HG03135 (cell line): ENCODE measurements around the gene ALKAL2.

Experiments
- ATAC-seq: cut with Tn5 transposase; IDR thresholded peaks from one replicate; pipeline ENCODE4 v1.9.1; 2021; ENCODE audit warnings: mild to moderate bottlenecking, moderate library complexity; ENCODE audit not compliant: unreplicated experiment

ALKAL2 gene

GRCh38 chr2:295090-295489 is 7.2 kb upstream of the ALKAL2 start:
- ATAC-seq, result no peak

- no peak for ATAC-seq
Observed at GRCh38 chr2:290090-290722, 2.3 kb upstream of the ALKAL2 start.

GRCh38 chr2:289362-290089 is 1.6 kb upstream of the ALKAL2 start:
- ATAC-seq, result no peak

GRCh38 chr2:288758-289361 is 969 bp upstream of the ALKAL2 start:
- no peak for ATAC-seq

GRCh38 chr2:287471-287885 is 413 bp downstream of the ALKAL2 start:
- ATAC-seq, result no peak

- ATAC-seq, result no peak
Observed at GRCh38 chr2:286774-287392, 1.0 kb downstream of the ALKAL2 start.

GRCh38 chr2:286035-286434 is 1.9 kb downstream of the ALKAL2 start:
- ATAC-seq, result no peak

GRCh38 chr2:285531-285930 is 2.4 kb downstream of the ALKAL2 start:
- no peak for ATAC-seq

GRCh38 chr2:284896-285492 is 2.9 kb downstream of the ALKAL2 start:
- no peak for ATAC-seq

- no peak for ATAC-seq
Observed at GRCh38 chr2:283996-284794, 3.7 kb downstream of the ALKAL2 start.

- no peak for ATAC-seq
Observed at GRCh38 chr2:282371-283263, 5.3 kb downstream of the ALKAL2 start.

GRCh38 chr2:281381-281780 is 6.5 kb downstream of the ALKAL2 start:
- ATAC-seq, result no peak

- ATAC-seq, result no peak
Observed at GRCh38 chr2:280650-281110, 7.2 kb downstream of the ALKAL2 start.

- ATAC-seq, result no peak
Observed at GRCh38 chr2:279956-280649, 7.8 kb downstream of the ALKAL2 start.

GRCh38 chr2:279366-279765 is 8.5 kb downstream of the ALKAL2 start:
- ATAC-seq, result no peak

GRCh38 chr2:278927-279320 is 9.0 kb downstream of the ALKAL2 start:
- no peak for ATAC-seq

- ATAC-seq, result no peak
Observed at GRCh38 chr2:278312-278926, 9.5 kb downstream of the ALKAL2 start.

- peak; percentile 86 for ATAC-seq
Observed at GRCh38 chr2:275466-275865, 12.4 kb downstream of the ALKAL2 start.
